GM21423 (cell line): ENCODE data around the gene RRAD.

Experiments used
- ATAC-seq: cut with Tn5 transposase; IDR thresholded peaks from one replicate; pipeline ENCODE4 v1.9.1; 2021; ENCODE audit warnings: mild to moderate bottlenecking, moderate library complexity; ENCODE audit not compliant: unreplicated experiment

Gene RRAD

DNA sequence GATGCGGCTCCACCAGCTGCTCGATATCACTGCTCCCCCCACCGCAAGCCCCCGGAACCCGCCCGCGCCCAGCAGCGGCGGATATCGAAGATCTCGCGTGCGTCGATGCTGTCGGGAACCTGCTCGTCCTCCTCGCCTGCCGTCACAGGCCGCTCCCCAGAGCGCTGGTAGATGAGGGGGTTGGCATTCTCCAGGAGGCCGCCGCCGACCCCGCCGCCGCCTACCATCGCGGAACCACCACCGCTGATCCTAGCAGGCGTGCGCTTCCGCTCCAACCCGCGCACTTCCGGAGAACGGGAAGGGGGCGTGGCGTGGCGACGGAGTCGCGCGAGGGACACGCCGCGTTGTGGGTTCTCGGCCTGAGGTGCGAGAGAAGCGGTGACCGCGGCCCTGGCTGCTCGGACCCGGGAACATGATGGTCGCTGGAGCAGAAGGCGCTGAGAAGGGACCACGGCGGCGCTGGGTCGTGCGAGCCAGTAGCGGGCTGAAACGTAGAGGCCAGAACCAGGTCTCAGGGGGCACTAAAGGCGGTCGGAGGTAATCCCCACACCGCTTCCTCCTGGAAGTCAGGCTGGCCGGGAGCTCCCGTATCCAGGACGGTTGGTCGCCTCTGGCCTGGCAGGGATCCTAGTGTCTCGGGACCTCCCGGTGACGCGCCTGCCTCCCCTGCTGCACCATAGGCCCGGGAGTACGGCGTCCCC is 9.0 kb upstream of the RRAD start, which contains the start of gene CIAO2B:
TSS of gene CIAO2B (minus strand) at position 265 of the 701 bp plus-strand sequence. CDS start at position 227, 38 bp downstream.
- peak; percentile 66 for ATAC-seq

- ATAC-seq, result peak; percentile 7
Observed at GRCh38 chr16:66933776-66934137, 8.4 kb upstream of the RRAD start.

DNA sequence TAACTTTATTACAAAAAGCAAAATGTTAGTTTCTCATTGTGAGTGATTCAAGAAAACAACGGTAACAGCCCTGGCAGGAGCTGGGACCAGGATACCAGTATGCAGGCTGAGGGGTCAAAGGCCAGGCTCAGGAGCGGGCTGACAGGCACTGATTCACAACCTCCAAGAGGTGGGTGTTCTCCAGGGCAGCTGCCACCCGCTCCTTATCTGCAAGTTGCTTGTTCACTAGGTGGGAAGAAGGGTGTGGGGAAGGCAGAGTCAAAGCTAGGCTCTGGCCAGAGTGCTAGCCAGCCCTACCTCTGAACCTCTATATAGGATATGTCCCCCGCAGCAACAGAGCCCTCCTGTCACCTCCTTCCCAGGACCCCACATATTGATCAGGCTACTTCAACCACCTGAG is 6.7 kb upstream of the RRAD start:
- ATAC-seq, result no peak

- no peak for ATAC-seq
Observed at GRCh38 chr16:66931665-66932064, 6.3 kb upstream of the RRAD start.

DNA sequence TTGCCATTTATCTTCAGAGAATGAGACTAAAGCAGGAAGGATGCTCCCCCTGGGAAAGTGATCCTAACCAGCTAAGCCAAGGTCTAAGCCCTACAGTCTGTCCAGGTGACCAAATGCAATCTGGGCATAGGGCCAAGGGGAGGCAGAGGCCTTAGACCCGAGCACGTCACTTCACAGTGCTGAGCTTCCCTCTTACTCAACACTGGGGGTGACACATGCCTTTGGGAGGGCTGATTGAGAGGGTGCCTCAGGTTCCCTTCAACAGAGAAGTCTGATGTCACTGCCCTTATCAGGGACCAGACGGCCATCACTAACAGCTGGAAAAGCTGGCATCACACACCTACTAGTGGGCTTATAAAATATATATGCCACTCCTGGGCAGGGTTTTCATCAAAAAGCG is 4.9 kb upstream of the RRAD start:
- ATAC-seq, result no peak

DNA sequence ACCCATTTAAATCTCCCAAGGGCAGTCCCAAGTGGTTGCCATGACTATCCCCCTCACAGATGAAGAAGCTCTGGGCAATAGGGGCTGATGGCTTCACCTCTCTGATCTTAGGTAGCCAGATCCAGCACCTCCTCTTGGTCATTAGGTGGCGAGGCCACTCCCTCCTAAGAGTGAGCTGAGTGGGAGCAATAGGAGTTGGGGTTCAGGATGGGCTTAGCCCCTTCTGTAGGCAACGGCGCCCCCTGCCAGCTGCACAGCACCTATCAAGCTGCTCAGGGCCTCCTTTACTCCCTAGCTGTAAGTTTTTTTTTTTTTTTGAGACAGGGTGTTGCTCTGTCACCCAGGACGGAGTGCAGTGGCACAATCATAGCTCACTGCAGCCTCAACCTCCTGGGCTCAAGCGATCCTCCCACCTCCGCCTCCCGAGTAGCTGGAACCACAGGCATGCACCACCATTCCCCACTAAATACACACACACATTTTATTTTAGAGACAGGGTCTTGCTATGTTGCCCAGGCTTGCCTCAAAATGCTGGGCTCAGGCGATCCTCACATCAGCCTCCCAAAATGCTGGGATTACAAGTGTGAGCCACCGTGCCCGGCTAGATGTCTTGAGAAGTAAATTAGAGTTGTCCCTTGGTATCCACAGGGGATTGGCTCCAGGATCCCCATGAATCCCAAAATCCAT is 3.5 kb upstream of the RRAD start:
- no peak for ATAC-seq

DNA sequence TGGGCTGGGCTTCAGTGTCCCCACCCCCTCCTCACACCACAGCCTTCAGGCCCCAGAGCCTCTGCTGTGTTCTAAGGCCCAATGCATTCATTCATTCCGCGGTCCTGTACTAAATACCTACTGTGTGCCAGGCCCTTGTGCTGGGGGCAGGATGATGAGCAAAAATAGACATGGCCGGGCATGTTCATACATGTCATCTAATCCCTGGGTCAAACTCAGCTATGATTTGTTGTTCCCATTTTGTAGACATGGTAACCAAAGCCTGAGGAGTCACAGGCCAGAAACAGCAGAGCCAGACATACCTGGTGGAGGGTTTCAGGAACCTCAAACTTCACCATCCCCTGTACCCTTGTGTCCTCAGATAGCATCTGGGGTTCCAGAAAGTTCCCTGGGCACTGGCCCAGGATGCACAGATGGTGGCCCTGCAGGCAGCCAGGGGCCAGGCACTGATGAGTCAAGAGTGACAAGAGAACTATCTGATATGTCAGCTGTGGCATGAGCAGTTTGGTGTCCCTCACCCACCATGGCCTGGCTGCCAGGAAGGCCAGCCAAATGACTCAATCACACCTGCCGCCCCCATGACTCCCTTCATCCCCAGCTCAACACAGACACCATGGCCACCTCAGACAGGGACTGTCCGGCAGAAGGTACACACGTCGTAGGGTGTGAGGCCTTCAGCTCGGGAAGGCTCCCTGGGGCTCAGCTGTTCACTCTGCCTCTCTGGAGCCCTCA is 2.7 kb upstream of the RRAD start:
- no peak for ATAC-seq

GRCh38 chr16:66926961-66927436 is 1.7 kb upstream of the RRAD start:
- no peak for ATAC-seq

DNA sequence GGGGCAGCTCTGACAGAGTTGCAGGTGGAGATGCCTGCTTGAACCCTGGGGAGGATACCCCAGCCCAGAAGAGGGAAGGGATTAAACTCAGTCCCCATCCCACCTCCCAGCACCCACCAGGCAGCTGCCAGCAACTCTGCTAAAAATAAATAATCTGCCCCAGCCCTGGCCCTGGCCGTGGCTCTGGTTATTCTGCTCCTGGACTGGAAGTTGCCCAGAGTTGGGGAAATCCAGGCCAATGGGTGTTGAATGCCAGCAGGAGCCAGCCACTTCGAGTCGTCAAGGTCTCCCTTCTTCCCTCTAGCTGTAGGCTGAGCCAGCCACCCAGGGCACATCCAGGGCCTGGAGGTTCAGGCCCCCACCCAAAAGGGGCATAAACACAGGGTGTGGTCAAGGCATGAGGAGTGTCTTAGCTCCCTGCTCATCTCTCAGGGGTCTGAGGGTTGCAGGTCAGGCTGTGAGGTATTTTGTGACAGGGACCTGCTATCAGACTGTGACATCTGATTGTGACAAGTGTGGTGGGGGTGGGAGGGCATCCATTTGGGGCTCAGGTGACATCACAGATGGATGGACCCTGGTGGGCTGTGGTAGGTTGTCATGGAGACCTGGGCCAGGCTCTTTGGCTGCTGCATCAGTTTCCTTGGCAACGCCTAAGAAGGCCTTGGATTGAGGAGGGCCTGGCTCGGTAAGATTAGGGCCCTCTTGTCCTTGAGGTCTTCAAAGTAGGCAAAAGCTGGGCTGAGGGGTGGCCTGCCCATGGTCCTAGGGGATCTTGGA is 1.0 kb upstream of the RRAD start:
- ATAC-seq, result no peak

- ATAC-seq, result no peak
Observed at GRCh38 chr16:66924527-66925321, 611 bp downstream of the RRAD start.

- no peak for ATAC-seq
Observed at GRCh38 chr16:66923866-66924265, 1.5 kb downstream of the RRAD start.

DNA sequence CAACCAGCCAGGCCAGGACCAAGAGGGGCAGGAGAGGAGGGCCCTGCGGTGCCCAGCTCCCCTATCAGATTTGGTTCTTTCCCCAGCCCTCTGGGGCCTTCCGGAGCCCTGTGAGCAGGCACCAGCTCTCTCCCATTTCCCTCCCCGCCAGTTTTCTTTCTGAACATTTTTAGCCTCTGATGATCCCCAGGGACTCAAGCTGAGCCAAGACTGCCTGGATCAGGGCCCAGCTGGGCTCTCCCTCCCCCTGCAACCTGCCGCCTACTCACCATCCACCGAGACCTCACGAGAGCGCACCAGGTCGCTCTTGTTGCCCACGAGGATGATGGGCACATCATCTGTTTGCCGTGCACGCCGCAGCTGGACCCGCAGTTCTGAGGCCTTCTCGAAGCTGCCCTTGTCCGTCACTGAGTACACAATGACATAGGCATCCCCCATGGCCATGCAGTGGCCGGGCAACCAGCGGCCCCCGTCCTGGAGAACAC is 2.0 kb downstream of the RRAD start:
- ATAC-seq, result no peak

DNA sequence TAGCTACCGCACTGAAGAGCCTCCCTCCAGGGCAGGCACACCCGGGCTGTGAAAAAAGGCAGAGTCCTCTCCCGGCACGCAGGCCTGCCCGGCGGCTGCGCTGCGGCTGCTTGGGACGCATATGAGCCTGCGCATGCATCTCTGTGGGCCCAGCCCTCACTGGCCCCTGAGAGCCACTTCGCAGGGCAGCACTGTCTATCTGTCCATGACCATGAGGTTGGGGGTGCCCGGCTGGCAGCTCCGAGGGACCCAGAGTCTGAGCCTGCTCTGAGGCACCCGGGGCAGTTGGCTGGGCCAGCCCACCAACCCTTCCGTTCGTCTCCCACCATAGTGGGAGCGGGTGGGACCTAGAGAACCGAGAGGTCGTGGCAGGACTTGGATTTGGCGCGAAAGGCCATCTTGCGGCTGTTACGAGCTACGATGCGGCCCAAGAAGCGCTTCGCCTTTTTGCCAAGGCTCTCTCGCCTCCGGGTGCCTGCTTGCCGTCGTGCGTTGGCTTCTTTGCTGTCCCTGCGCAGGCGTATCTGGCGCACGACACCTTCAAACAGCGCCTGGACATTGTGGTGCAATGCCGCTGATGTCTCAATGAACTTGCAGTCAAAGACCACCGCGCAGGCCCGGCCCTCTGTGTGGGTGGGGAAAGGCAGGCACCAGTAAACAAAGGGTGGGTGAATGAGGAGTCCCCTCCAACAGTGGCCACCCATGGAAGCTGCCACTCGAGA is 3.4 kb downstream of the RRAD start:
- ATAC-seq, result no peak

DNA sequence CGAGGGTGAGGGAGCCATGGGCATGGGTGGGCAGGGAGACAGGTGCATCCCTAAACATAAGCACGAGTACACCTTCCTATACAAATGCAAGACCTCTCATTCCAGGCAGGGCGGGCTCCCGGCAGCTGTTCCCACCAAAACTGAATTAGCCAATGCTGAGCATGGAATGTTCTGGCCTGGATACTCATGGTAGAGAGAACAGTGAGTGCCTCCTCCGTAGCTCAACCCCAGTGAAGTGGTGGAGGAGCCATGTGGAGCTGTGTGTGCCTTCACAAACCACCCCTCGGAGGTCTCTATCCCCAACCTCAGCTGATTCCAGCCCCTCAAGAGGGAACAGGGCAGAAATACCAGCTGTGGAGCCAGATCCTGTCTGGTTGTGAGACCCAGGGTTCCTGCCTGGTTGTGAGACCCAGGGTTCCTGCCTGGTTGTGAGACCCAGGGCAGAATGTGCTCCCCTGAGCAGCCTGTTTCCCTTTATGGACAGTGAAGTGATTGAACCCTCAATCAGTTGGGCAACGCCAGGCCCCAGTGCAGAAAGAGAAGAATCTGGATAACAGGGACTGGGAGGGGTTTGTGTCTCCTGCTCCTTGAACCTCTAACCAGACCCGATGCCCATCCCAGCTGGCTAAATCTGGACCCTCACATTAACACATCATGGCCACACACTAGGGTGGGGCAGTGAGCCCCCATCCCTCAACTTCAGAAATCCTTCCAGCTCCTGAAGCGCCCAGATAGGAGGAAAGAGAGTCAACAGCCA is 4.2 kb downstream of the RRAD start:
- ATAC-seq, result no peak

DNA sequence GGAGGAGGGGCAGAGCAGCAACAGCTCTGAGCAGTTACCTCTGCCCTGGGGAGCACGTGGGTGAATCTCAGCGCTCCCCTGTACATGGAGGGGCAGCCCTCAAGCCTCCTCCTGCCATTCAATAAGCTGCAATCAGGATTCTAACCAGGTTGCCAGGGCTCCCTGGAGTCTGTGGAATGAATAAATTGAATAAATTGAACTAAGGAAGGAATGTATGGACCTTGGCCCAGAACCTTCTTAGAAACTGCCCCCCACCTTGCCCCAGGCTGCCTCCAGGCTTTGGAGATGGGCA is 5.1 kb downstream of the RRAD start:
- no peak for ATAC-seq

- no peak for ATAC-seq
Observed at GRCh38 chr16:66919569-66920298, 5.6 kb downstream of the RRAD start.

DNA sequence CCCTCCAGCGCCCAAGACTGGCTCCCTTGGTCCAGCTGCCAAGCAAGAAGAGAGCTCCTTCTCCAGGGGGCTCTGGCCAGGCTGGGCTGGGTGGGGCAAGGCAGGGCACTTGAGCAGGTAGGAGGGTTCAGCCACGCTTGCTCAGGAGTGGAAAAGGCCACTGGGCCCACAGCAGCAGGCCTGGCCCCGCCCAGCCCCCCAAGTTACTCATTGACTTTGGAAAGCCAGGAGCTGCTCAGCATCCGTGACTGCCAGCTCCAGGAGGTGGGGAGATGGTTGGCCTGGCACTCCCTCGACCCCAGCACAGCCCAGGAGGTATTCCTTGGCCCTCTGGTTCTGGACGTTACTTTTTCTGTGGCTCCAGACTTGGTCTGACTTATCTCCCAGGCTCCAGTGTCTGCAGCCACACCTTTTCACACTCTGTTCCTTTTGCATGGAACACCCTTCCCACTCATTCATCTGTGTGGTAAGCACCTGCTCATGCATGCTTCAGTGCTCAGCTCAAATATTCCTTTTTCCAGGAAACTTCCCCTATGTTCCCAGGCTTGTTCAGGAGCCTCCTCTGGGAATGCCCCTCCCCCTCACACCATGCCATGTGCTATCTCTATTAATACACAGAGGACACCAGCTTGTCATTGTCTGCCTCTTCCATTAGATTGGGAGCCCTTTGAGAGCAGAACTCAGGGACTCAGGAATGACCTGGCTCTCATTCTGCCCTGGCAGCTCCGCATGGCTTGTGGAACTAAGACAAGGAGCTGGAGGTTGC is 6.3 kb downstream of the RRAD start, which contains the start of gene CDH16:
TSS of gene CDH16 (minus strand) at position 83 of the 766 bp plus-strand sequence. CDS start 820 bp downstream, outside the sequence.
- ATAC-seq, result no peak
